ENCODE data around the gene KLRG1. TPM values are rescaled to one million over a fixed set of nuclear protein-coding genes. Genes with fewer than 3 reads are reported as not detected.

KLRG1 gene
- 7.8 TPM for total RNA-seq

- DNase-seq, result no peak
Observed at GRCh38 chr12:8989413-8989812, at the start of gene KLRG1. Gene KLRG1, plus strand, starts transcription at chr12:8989546. Its CDS starts 90 bp downstream, at chr12:8989636.

- DNase-seq, result no peak
Observed at GRCh38 chr12:8941691-8942478, 47.5 kb upstream of the KLRG1 start.

- no peak for DNase-seq
Observed at GRCh38 chr12:8943565-8944186, 45.7 kb upstream of the KLRG1 start.

- DNase-seq, result no peak
Observed at GRCh38 chr12:8946733-8947132, 42.6 kb upstream of the KLRG1 start.

- no peak for DNase-seq
Observed at GRCh38 chr12:8947737-8948136, 41.6 kb upstream of the KLRG1 start.

GRCh38 chr12:8948701-8949341, 40.5 kb upstream of the KLRG1 start:
- DNase-seq, result no peak

- peak; percentile 97 for DNase-seq
Observed at GRCh38 chr12:8949342-8950220, 39.8 kb upstream of the KLRG1 start, which contains the start of gene M6PR. Gene M6PR, minus strand, starts transcription at chr12:8949645. Its CDS starts 3,241 bp downstream, at chr12:8946404.

GRCh38 chr12:8950221-8950527, 39.2 kb upstream of the KLRG1 start:
- no peak for DNase-seq

GRCh38 chr12:8950702-8951478, 38.5 kb upstream of the KLRG1 start:
- no peak for DNase-seq

- no peak for DNase-seq
Observed at GRCh38 chr12:8951744-8952143, 37.6 kb upstream of the KLRG1 start.

GRCh38 chr12:8953773-8954402, 35.5 kb upstream of the KLRG1 start:
- DNase-seq, result no peak

GRCh38 chr12:8956073-8956472, 33.3 kb upstream of the KLRG1 start:
- DNase-seq, result no peak

GRCh38 chr12:8956772-8957171, 32.6 kb upstream of the KLRG1 start:
- no peak for DNase-seq

GRCh38 chr12:8957561-8957960, 31.8 kb upstream of the KLRG1 start:
- no peak for DNase-seq

GRCh38 chr12:8958066-8958465, 31.3 kb upstream of the KLRG1 start:
- DNase-seq, result no peak

GRCh38 chr12:8960176-8960575, 29.2 kb upstream of the KLRG1 start:
- DNase-seq, result no peak

- DNase-seq, result no peak
Observed at GRCh38 chr12:8968761-8969160, 20.6 kb upstream of the KLRG1 start.

GRCh38 chr12:8969861-8970411, 19.4 kb upstream of the KLRG1 start:
- no peak for DNase-seq

- no peak for DNase-seq
Observed at GRCh38 chr12:8970432-8970831, 18.9 kb upstream of the KLRG1 start.

GRCh38 chr12:8980137-8980536, 9.2 kb upstream of the KLRG1 start:
- no peak for DNase-seq

- no peak for DNase-seq
Observed at GRCh38 chr12:8985213-8985754, 4.1 kb upstream of the KLRG1 start.
